ENCODE results near the gene KLF7.

The KLF7 gene

DNA sequence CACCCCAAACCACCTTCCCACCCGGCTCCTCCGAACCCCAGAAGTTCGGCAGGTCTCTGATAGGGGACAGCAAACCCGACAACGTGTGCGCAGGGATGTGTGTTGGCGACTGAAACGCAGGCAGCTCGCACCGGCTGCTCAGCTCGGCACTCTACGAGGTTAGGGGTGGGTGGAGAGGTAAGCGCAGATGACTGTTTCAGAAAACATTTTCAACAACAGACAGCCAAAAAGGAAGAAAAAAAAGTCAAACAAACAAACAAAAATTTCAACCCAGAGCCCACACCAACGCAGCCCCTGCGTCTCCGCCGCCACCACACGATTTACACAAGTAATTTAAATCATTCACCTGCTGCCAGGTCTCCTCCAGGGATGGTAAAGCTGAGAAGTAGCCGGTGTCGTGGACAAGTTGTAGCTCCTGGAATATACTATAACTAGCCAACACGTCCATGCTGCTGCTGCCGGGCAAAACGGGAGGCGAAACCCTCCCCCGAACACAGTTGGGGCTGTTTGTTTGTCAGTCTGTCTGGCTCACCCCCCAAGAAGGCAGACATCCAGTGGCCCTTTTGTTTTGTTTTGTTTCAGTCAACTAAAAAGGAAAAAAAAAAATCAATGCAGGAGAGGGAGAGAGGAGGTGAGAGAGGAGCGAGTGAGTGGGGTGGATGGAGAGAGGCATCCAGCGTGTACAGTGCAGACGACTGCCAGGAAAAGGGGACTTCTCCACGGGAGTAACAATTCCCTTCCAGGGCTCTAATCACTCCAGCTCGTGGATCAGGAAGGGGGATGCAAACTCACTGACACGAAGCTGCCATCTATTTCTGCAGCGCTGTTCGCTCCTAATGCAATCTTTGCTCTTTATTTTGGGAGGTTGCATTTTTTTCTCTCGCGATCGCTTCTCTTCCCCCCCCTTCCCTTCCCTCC is at the start of gene KLF7:
KLF7 (minus strand) TSS at position 828 of the 918 bp plus-strand sequence; CDS start at position 448, 380 bp downstream.
- peak; percentile 54 to 71 for DNase-seq

DNA sequence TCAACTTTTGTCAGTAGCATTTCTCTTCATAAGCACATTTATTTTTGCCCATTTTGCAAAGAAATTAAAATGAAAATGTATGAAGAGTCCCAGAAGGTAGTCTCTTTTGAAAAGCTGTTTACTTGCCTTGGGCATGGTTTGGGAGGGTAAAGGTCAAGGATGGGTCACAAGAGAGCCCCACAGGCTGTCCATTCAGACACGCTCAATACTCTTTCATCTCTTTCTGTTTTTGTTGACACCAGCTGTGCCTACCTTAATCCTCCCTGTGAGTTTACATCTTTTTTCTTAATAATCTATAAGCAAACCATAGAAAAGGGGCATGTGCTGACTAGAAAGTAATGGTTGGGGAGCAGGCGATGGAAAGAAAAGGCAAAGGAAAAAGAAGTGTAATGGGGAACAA is 49.6 kb upstream of the KLF7 start:
- DNase-seq = no peak

DNA sequence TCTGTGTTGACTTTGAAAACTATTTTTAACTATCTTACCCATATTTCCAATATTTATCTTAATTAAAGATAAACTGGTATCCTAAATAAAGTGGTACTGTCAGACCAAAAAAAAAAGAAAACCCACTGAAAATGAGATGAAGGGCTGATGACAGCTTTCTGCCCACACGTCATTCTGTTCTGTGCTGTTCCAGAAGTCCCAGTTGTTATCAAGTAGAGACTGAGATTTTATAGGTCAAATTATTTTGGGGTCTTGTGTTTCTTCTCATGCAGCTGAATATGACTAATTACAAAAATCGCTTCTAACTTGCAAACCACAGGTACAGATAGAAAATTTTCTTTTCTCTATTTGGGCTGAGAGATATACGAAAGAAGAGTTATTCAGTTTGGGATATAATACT is 48.7 kb upstream of the KLF7 start:
- no peak for DNase-seq

DNA sequence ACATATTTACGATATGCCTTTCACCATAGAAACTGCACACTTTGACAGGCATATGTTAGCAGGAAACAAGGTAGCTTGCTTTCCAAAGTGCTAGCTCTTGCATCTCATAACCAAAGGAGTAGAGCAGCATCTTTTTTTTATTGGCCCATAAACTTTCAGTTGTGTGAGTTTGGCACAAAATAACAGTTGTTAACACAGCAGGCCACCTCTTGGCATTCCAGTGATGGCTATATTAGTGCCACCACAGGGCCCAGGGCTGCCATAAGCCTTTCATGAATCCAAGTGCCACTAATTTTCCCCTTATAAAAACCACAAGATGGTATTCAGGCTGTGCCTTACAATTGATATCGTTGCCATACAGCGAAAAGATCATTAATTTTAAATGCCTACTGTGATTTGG is 40.3 kb upstream of the KLF7 start:
- DNase-seq = no peak

DNA sequence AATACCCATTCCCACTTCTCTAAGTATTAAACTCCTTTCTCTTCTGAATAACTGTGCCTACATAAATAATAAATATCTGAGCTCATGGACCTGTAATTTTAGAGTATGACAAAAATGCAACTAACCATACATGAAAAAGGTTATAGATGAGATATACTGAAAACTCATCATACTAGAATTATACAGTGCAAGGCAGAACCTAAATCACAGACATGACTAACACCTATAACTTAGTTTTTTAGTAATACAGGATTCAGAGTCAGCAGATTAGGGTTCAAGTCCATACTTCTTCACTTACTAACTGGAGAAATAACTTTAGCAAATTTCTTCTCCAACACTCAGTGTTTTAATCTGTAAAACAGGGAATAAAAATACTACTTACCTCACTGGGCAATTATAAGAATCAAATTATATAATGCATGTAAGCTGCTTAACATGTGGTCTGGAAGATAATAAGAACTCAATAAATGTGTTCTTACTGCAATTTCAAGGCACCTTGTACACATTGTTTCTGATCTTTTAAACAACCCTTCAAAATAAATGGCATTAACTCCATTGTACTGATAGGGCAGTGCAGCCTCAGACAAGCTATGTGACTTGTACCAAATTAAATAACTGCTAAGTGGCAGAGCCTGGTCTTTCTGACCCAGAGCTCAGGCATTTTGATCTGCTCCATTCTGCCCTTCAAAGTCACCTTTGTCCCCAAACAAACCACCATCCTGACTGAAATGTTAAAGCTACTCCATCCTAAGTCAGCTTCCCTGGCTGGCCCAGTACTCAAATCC is 39.6 kb upstream of the KLF7 start:
- no peak for DNase-seq

DNA sequence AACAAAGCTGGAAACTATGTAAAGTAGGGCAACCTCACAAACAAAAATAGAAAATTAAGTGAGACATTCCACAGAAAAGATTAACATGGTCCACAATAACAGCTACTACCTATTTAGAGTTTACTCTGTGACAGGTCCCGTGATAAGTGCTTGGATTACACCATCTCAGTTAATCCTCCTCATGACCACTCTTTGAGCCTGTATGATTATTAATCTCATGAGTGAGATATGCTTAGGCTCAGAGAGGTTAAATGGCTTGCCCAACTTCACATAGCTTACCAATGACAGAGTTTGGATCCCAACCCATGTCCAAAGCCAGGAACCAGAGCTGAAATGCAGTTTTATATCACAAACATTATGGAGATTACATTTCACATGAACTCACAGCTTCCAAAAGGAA is 37.3 kb upstream of the KLF7 start:
- DNase-seq = no peak

DNA sequence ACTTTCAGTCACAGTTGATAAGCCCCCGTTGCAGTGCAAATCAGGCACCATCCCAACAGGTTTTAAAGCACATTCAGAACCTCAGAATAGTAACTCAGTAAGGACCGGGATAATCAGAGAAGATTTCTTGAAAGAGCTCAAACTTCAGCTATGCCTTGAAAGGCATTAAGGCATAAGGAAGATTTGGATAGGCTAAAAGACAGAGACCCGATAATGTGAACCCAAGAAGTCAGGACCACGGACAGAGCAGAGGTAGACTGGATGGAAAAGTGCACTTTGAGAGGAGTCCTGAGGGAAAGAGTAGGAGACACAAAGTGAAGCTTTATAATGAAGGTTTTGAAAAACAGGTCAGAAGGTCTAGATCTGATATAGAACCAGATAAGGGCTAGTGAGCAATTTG is 36.9 kb upstream of the KLF7 start:
- DNase-seq = no peak

DNA sequence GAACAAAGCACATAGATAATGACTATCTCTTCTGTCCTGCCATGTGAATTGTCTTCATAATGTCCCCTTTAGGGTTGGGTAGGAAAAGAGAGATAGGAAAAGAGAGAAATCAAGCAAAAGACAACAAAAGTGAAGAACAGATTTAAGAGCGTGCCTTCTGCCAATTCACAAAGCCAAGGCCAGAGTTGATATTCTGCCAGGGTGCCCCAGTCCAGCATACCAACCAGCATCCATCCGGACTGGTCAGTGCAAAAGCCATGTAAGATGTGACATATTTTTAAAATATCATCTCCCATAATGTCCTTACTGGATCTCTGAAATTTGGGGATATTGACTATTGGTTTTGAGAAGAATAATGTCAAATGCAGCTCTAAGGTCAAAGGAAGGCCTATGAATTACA is 35.7 kb upstream of the KLF7 start:
- DNase-seq = no peak

DNA sequence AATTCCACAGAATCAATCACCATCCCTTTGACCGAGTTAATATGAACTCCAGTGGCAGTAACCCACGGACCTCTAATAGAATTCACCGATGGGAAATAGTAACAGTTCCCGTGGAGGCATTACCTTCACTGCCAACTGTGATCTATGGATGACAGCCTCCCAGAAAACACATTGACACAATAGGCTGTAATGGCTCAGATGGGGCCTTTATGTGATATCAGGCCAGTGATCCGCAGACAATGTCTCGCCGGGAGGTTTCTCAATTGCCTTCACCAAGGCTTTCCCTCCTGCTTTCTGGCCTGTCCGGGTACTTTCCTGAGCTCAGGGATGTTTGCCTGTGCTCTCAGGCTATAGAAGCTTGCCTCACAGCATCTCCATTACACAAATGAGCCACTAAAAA is 34.4 kb upstream of the KLF7 start:
- no peak for DNase-seq

DNA sequence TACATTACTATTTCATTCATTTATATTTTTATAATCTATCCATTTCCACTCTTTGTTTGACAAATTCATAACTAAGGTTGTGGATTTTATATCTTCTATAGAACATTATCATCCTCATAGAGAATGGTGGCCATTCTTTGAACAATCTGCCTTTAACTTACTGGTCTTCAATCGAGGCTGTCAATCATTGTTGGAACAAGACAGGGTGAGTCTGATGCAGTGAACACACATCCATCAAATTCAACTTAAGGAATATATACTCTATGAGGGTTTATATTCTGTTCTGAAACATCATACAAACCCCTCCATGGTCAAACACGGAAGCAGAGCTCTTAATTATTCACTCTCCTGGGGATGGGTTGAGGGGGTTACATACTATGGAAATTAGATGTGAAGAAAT is 28.3 kb upstream of the KLF7 start:
- no peak for DNase-seq

DNA sequence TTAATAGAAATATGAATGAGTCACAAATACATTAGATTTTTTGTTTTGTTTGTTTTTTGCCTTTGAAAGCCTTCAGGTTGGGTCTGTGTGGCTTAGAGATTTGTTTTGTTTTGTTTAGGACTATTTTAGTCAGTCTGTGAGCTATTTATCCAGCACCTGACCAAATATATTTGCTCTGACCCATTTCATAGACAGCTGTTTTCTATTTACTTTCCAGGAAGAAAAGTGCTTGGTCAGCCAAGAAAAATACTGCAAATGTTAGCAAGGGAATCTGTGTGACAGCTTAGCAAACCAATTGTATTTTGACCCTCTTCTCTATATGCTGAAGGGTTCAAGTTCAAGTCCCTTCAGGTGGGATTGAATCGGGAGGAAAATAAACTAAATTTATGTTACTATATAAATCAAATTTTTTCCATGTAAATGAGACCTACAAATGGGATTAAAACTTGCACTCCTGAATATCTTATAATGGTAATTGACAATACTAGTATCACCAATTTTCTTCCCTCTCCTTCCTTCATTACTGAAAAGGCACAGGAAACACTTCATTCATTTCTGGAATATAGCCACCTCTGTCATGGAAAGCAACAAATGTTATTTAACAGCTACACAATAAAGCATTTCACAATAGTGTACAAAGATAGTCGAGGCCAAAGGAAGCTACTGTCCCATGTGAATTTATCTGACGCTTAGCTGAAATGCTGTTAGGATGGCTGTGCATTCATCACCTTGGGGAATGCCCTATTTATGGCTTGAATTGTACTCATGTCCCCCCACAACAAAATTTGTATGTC is 23.1 kb upstream of the KLF7 start:
- no peak for DNase-seq

DNA sequence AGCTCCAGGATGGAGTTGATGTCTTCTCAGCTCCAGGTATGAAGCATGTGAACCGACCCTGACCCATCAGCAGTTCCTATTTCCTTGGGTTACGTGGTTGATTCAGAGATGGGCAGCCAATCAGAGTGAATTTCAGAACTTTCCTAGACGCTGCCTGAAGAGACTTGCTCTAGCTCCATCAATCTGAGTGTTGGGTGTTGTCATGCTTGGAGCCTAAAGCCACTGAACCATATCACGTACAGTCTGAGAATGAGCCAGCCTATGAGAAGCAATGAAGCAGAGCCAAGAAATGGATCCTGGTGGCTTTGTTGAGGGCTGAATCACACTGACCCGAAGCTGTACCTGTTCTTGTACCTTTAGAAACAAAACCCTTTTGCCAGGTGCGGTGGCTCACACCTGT is 19.6 kb upstream of the KLF7 start:
- DNase-seq = no peak

DNA sequence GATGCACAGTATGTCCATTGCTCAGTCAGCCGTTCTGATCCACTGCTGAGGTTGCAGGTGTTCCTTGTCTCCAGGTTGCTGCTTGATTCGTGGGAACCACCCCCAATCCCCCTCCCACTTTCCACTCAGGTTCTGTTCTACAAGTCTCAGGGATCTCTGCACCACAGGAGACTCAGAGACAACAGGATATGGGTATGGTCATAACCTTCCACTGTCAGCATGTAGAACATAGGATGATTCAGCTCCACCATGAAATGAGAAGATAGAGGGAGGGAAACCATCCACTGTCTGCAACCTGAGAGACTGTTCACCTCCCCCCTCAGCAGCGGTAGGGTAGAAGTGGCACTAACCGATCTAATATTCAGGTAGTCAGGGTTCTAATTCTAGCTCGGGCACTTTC is 19.0 kb upstream of the KLF7 start:
- DNase-seq = no peak

DNA sequence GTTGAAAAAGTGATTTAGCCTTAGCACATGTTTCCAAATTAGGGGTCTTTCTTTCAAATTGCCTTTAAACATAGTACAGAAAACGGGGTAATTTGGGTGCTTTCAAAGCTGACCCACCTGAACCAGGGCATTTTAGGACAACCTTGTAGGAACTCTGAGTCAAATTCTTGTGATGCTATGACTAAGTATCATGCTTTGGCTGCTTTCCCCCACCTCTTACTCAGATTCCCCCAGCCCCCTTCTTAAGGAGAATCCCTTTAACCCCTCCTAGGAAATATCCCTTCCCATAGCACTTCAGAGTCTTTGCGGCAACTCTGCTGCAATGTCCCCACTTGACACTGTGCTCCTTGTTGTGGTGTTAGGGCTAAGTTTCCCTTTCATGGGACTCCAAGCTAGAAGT is 18.6 kb upstream of the KLF7 start:
- no peak for DNase-seq

DNA sequence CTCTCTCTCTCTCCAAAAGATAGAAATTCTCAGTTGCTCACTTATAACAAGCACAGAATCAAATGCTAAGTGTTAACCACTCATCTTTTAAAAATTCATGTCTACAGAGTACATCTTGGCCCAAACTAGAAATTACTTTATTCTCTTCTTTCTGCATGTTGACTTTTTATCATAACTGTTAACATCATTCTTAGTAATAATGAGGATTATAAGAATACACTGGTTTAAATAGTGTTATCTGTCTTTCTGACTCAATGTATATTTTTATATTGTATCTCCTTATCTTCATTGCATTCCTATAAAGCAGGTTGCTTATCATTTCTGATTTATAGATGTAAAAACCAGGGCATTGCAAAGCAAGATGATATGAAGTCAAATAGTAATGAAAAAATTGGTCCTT is 17.8 kb upstream of the KLF7 start:
- DNase-seq = no peak

DNA sequence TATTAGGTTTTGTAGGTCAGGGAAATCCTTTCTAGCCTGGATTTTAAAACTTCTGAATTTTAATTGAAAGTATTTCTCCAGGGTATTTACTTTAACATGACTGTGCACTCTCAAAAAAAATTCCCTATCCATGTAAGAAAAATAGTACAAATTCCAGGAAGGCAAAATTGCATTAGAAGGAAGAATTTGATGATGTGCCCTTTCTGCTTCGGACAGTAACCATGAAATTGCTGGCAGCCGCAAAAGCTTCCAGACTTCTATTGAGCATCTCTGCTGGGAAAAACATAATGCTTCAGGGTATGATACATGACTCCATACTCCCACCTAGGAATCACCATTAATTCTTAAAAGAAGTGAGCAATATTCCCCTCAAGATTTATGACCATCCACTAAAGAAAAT is 17.2 kb upstream of the KLF7 start:
- no peak for DNase-seq

DNA sequence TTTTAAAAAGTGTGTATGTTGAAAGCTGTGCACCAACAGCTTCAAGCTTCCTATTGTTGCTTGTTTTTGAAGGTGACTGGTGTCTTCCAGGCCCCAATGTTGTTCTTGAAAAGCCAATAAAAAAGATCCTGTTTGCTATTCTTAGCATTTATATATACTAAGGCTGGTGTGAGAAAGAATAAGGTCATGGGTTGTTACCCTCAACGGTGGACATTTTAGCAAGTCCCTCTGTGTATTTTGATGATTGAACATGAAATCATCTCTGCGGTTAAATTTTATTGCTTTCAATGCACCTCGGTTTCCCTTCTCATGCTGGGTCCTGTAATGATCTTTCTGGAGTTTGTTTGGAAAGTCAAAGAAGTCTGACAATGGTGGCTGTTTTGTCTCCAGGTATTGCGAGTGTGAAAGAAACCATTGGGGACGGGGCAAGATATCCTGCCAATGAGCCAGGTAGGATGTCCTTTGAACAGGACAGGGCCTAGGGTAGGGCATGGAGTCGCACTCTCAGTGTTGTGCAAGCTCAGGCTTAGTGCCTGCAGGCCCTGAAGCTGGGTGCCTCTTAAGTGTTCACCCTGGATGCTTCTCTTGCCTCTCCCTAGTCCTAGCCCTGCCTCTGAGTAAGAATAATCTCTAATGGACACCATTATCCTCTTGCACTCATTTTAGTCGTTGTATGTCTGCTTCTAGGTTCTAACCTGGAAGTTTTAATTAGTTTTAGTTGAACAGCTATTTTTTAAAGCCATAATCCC is 16.0 kb upstream of the KLF7 start:
- no peak for DNase-seq

DNA sequence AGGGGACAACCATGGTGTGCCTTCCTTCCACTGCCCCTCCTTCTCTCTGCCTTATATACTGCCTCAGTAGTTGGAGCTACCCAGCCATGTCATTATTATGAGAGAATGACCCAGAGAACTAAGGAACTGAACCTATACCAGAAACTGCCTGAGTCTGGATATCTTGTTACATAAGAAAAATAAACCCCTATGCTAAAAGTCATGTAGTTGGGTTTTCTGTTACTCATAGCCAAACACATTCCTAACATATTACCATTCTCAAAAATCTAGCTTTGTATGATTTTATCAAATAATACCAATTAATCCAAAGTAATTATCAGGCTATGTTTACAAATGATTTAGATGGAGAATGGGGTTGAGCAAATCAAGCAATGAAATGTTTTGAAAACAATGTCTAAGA is 15.0 kb upstream of the KLF7 start:
- no peak for DNase-seq

DNA sequence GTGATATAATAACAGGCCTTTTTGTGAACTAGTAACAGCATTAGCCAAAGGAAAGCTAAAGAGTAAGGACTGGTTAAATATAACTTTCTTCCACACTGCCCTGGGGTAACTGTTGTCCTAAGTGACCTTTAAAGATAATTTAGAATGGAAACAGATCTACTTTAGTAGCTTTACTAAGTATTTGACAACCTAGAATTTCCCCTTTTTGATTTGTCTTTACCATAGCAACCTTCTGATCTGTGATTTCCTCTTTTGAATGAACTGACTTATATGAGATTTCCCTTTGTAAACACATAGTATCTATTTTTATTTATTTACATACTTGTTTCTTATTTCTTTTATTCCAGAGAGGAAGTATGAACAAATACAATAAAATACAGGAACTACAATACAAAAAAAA is 10.5 kb upstream of the KLF7 start:
- no peak for DNase-seq

DNA sequence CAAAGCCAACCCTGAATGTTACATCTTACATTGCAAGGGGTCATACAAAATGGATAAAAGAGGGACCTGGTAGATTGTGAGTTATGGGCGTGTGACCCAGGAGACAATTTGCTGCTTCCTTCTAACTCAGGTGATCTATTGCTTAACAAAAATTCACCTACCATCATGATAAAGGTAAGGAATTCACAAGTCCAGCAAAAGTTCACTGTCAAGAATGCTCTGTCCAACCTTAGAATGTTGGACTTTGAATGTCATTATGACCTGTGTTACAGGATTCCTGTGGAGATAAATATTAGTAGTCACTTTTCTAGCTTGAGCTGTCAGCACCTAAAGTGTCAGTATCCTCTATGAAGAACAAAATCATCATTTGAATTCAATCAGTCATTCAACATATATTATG is 7.9 kb upstream of the KLF7 start:
- no peak for DNase-seq

DNA sequence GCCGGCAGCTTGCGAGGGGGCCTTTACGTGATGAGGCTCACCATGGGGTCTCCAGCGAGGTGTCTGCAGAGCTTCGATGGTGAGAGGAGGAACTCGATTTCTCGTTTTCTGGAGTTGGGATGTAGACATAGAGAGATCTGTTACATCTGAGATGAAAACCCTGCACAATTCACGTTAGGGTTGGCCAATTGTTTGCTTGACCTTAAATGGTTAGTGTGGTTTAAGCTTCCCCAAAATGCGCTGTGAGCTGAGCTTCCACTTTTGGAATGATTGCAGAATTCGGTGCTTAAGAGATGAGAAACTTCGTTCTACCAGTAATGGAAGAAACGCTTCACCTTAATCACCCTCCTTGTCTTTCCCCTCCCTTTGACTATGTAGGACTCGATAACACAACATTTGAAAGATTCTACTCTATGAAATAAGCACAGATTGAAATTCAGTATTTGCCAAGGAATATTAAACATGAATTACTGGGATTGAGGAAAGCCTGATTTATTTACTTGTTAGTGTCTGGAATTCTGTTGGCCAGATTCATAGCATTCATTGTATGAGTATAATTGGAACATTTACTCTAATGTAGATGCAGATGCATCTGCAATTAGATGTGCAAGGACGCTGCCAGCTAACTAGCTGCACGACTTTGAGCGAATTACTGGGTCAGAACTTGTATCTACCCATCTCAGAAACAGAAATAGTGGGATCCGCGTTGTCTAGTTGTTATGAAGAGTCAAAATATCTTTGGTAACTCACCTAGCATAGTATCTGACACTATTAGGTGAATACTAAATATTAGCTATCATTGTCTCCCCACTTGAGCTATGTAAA is 1.6 kb upstream of the KLF7 start:
- DNase-seq = peak in 1 of 2 donors; percentile 43
